ENCODE results near the gene LIMK2. TPM values are rescaled to one million over a fixed set of nuclear protein-coding genes. Genes with fewer than 3 reads are reported as not detected.
A peak's percentile ranks its signal among the peaks of the same experiment; 100 is the strongest.

The LIMK2 gene
- total and polyA plus RNA-seq, 8 donors = 19.9 to 541 (median 97.2) TPM

DNA sequence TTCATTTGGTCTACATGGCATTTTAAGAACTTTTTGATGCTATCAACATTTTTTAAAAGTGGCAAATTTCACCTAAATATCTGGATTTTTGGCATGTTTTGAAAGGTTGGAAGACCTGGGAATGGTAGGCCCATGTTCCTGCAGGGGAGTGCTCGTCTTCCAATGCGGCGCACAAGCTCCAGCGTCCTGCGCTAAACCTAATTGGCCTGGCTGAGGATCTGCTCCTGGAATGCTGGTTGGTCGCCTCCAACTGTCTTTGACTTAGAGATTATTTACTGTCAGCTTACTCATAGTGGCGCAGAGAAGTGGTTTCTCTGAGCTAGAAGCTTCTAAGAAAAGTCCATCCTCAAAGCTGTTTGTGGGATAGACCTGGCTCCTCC lies 626 bp upstream of the LIMK2 start:
- H3K27ac ChIP-seq = peak overlapping the region; percentile 91 to 95 (median 94)

DNA sequence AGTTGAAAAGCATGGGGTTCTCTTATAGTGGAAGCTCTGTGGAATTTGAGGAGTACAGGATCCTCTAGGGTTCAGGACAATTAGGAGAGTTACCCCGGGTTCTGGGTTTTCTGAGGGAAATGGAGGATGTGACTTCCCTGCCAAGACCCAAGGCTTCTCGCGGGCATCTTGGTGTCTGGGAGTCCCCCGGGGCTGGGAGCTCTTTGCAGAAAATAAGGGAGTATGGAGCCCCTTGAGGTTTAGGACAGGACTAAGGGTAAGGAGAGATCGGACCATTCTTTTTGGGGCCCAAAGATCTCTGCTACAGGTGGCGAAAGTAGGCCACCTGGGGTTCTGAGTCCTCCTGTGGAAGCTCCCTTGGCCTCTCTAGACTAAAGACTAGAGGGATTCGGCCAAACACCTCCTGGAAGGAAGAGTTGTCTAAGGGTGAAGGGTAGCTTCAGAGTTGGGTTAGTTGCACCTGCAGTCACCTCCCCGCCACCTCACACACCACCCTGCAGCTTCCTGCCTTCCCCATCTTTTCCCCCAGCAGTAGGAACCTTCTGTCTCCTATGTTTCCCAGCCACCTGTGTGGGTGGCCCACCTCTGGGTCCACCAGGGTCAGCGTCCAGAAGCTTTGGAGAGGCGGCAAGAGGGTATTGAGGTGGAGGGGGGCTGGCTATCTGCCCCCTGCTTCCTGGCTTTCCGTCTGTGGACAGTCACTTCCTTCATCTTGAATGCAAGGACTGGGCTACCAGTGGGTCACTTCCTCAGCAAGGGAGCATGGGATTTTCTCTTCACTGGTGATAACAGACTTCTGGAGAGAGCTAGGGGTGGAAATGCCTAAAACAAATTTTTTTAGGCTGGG lies 908 bp downstream of the LIMK2 start:
- Histone ChIP-seq H3K36me3 (peaks cover 0 to 3% (median 0%) of the 10 kb centered on the region in 4 donors), H3K4me1 (peaks cover 37 to 76% (median 63%) of the 10 kb centered on the region in 4 donors), H3K27me3 (no peaks in the 10 kb centered on the region), H3K27ac (peak overlapping the region; percentile 91 to 95 (median 94)), H3K4me3 (peak overlapping the region; percentile 71 to 88 (median 86)), H3K9me3 (no peaks in the 10 kb centered on the region)
- WGBS, 5 donors = 14 to 27% (median 17%) methylated on average over 11 of the region's 11 CpGs
- TF ChIP-seq POLR2AphosphoS5 (IDR thresholded peaks at IDR 0.05) (no peak), POLR2A (IDR thresholded peaks at IDR 0.05) (no peak), EP300 (IDR thresholded peaks at IDR 0.05) (no peak)
- TF ChIP-seq, protein P1, sequence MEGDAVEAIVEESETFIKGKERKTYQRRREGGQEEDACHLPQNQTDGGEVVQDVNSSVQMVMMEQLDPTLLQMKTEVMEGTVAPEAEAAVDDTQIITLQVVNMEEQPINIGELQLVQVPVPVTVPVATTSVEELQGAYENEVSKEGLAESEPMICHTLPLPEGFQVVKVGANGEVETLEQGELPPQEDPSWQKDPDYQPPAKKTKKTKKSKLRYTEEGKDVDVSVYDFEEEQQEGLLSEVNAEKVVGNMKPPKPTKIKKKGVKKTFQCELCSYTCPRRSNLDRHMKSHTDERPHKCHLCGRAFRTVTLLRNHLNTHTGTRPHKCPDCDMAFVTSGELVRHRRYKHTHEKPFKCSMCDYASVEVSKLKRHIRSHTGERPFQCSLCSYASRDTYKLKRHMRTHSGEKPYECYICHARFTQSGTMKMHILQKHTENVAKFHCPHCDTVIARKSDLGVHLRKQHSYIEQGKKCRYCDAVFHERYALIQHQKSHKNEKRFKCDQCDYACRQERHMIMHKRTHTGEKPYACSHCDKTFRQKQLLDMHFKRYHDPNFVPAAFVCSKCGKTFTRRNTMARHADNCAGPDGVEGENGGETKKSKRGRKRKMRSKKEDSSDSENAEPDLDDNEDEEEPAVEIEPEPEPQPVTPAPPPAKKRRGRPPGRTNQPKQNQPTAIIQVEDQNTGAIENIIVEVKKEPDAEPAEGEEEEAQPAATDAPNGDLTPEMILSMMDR (IDR thresholded peaks at IDR 0.05) = no peak
- intact Hi-C loops (cut with DNase I; ENCODE audit: low total_unique reads) = no loop called here
- no peak for DNase-seq

More for the DNA sequence above, 626 bp upstream of the LIMK2 start:
- WGBS, 5 donors = 72 to 81% (median 78%) methylated on average over 7 of the region's 7 CpGs
- intact Hi-C loops (cut with DNase I; ENCODE audit: low total_unique reads) = no loop called here
- H3K4me3 ChIP-seq = peak overlapping the region; percentile 71 to 88 (median 86)
- peaks cover 32 to 76% (median 62%) of the 10 kb centered on the region in 4 donors for H3K4me1 ChIP-seq
- H3K27me3 ChIP-seq = no peaks in the 10 kb centered on the region
- no peak for DNase-seq
- no peak for TF ChIP-seq EP300 (IDR thresholded peaks at IDR 0.05)
- no peak for TF ChIP-seq POLR2AphosphoS5 (IDR thresholded peaks at IDR 0.05)
- TF ChIP-seq, protein P1 (IDR thresholded peaks at IDR 0.05) = no peak
- no peak for TF ChIP-seq POLR2A (IDR thresholded peaks at IDR 0.05)
- peaks cover 0 to 9% (median 4%) of the 10 kb centered on the region in 4 donors for H3K36me3 ChIP-seq
- H3K9me3 ChIP-seq = no peaks in the 10 kb centered on the region

DNA sequence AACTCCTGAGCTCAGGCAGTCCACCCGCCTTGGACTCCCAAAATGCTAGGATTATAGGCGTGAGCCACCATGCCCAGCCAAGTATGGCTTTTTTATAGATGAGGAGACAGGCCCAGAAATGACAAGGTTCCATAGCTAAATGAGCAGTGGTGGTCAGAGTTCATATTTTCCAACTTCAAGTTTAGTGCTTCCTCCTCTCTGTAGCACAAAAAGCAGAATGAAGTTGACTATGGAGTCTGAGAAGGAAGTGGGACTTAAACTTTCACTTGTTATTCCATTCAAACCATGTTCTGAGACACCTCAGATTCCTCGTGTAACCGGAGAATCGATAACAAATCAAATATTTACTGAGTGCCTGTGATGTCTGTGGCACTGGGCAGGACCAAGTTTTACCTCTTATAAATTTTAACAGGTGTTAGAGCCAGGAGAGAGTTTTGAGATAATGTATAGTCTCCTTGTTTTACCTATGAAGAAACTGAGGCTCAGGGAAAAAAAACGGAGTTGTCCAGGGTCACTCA lies 3.0 kb downstream of the LIMK2 start:
- Histone ChIP-seq H3K36me3 (peaks cover 0 to 9% (median 0%) of the 10 kb centered on the region in 4 donors), H3K4me3 (peak overlapping the region in 3 of 4 donors; percentile 71 to 88 (median 88)), H3K9me3 (no peaks in the 10 kb centered on the region), H3K27me3 (no peaks in the 10 kb centered on the region), H3K27ac (peak overlapping the region; percentile 39 to 95 (median 91)), H3K4me1 (peaks cover 52 to 95% (median 80%) of the 10 kb centered on the region in 4 donors)
- TF ChIP-seq EP300 (IDR thresholded peaks at IDR 0.05) (no peak), POLR2AphosphoS5 (IDR thresholded peaks at IDR 0.05) (peak in 1 of 3 donors; percentile 34)
- no peak for DNase-seq
- intact Hi-C loops (cut with DNase I; ENCODE audit: low total_unique reads) = no loop called here
- 44 to 78% (median 54%) methylated on average over 6 of the region's 6 CpGs for WGBS, 5 donors

DNA sequence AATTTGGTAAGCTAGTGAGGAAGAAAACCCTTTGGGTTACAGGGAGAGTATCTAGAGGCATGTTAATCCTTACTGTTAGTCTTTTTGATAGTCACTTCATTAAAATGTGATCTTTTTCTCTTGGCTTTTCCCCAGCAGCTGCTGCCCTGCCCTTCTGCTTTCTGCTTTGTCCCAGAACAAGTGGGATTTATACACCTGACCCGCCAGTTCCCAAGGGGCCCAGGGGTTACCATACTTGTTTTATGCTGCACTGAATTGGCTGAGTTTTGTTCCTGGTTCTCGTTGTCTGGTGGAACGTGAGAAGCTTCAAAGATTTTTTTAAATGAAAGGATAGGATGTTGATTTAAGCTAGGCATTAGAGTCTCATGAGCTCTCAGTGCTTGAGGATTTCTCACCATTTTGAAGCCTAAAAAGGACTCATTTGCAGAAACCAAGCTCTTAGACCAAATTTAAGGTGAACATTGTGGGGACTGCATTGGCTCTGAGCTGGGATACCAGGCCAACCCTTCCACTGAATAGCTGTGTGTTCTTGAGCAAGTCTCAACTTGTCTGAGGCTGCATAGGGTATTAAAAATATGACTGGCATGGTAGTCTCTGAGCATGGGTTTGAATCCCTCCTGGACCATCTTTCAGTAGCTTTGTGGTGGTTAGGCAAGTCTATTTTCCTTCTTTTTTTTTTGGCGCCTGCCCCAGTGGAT lies 6.6 kb downstream of the LIMK2 start:
- H3K4me3 ChIP-seq = no peak overlapping the region
- H3K4me1 ChIP-seq = peaks cover 53 to 99% (median 81%) of the 10 kb centered on the region in 4 donors
- peak overlapping the region; percentile 73 to 95 (median 91) for H3K27ac ChIP-seq
- TF ChIP-seq, protein P1 (IDR thresholded peaks at IDR 0.05) = no peak
- TF ChIP-seq POLR2A (IDR thresholded peaks at IDR 0.05) = no peak
- TF ChIP-seq EP300 (IDR thresholded peaks at IDR 0.05) = no peak
- TF ChIP-seq POLR2AphosphoS5 (IDR thresholded peaks at IDR 0.05) = no peak
- peak in 1 of 2 donors; percentile 38 for DNase-seq
- WGBS, 5 donors = 43 to 60% (median 52%) methylated on average over 4 of the region's 4 CpGs
- no peaks in the 10 kb centered on the region for H3K9me3 ChIP-seq
- no peaks in the 10 kb centered on the region for H3K27me3 ChIP-seq
- peaks cover 0 to 9% (median 0%) of the 10 kb centered on the region in 4 donors for H3K36me3 ChIP-seq
- intact Hi-C loops (cut with DNase I; ENCODE audit: low total_unique reads) = no loop called here

All from stomach (tissue), 9 donors.